K562 (cell line): Measurements from ENCODE around the gene SBK1. TPM values are rescaled to one million over a fixed set of nuclear protein-coding genes. Genes with fewer than 3 reads are reported as not detected.

Source experiments
- ATAC-seq: fragments of 200-7000 bp; cut with Tn5 transposase; 3 replicates; pipeline ENCODE4 v1.9.1; 2020; ENCODE audit warnings: moderate library complexity
- BruUV-seq: library from RNA; stranded (reverse); fragments of 400-500 nt; replicated peaks from 2 replicates; lab custom pipeline; 2021; lab: Mats Ljungman, UMichigan
- CTCF ChIA-PET: fragments of 300-600 bp; formaldehyde crosslinking; extraction: SDS; loops from one replicate; lab custom pipeline; 2021; ENCODE audit warnings: low intra/inter-chr PET ratio; lab: Yijun Ruan, JAX
- POLR2A ChIA-PET: fragments of 300-600, 350-650 bp; sonication (Branson Sonifier 250); formaldehyde crosslinking; extraction: SDS; loops from one replicate; lab custom pipeline; 2021; ENCODE audit warnings: antibody characterized with exemption, inconsistent platforms; lab: Yijun Ruan, JAX
- DNase-seq, 4 experiments: peaks; one replicate each; pipeline versions ENCODE4 v3.0.0 to v3.0.0-alpha.2; 2011 to 2018; ENCODE audit warnings: low spot score in 3 of 4, mixed read lengths in 3 of 4; ENCODE audit errors: extremely low read depth in 1 of 4
- FAIRE-seq: peaks from 2 replicates; lab custom pipeline; 2011; peaks lifted over from hg19 to GRCh38; lab: Jason Lieb, UNC
- H2AFZ ChIP-seq: 2 replicates; pipeline ENCODE4 v1.6.0; 2011; ENCODE audit warnings: low read depth, low read length, control low read depth, inconsistent platforms
- H3K27ac ChIP-seq: fragments of 200-600 bp; 3 replicates; pipeline ENCODE4 v1.8.0; 2011; ENCODE audit warnings: low read depth, mild to moderate bottlenecking, control low read depth, inconsistent platforms, low read length, moderate library complexity, mixed read lengths; ENCODE audit errors: extremely low read depth
- H3K27me3 ChIP-seq, 2 experiments: fragments of 300-600 bp in 1 of 2; 2 replicates in 1 of 2; 3 replicates in 1 of 2; pipeline versions ENCODE4 v1.6.0 to v1.8.0; 2011; ENCODE audit warnings: inconsistent platforms in 2 of 2, low read length in 2 of 2, mild to moderate bottlenecking in 1 of 2, mixed read lengths in 1 of 2, moderate library complexity in 1 of 2; ENCODE audit not compliant: control insufficient read depth in 2 of 2, insufficient read depth in 2 of 2
- H3K36me3 ChIP-seq: fragments of 300-600 bp; 3 replicates; pipeline ENCODE4 v1.8.0; 2011; ENCODE audit warnings: mild to moderate bottlenecking, low read length, inconsistent platforms; ENCODE audit not compliant: control insufficient read depth, insufficient read depth
- H3K4me1 ChIP-seq, 2 experiments: fragments of 200-600 bp in 1 of 2; replicated peaks in 1 of 2; 2 replicates in 1 of 2; 3 replicates in 1 of 2; pipeline versions ENCODE4 v1.5.1 to v1.8.0; 2011; ENCODE audit warnings: inconsistent platforms in 2 of 2, low read length in 2 of 2, mild to moderate bottlenecking in 1 of 2, mixed read lengths in 1 of 2, moderate library complexity in 1 of 2; ENCODE audit not compliant: control insufficient read depth in 2 of 2, insufficient read depth in 2 of 2
- H3K4me2 ChIP-seq: 2 replicates; pipeline ENCODE4 v1.6.1; 2011; ENCODE audit warnings: low read length, control low read depth, inconsistent platforms, mixed read lengths; ENCODE audit not compliant: insufficient read depth
- H3K4me3 ChIP-seq: fragments of 200-600 bp; sonication (generic), shearing (Covaris generic); 2 replicates; pipeline ENCODE4 v1.5.1; 2016; ENCODE audit warnings: control low read depth, inconsistent platforms
- H3K79me2 ChIP-seq: fragments of 200-600 bp; 3 replicates; pipeline ENCODE4 v1.8.0; 2011; ENCODE audit warnings: low read length, inconsistent platforms; ENCODE audit not compliant: control insufficient read depth, insufficient read depth
- H3K9ac ChIP-seq, 2 experiments: 2 replicates each; pipeline versions ENCODE4 v1.6.0 to v1.6.1; 2011; ENCODE audit warnings: low read depth in 2 of 2, low read length in 2 of 2, control low read depth in 1 of 2, inconsistent platforms in 1 of 2, mild to moderate bottlenecking in 1 of 2, mixed read lengths in 1 of 2; ENCODE audit not compliant: insufficient read depth in 1 of 2
- H3K9me1 ChIP-seq: one replicate; pipeline ENCODE4 v1.6.0; 2011; ENCODE audit warnings: inconsistent platforms, mild to moderate bottlenecking, low read length, moderate library complexity; ENCODE audit not compliant: control insufficient read depth, insufficient read depth
- H3K9me3 ChIP-seq: replicated peaks from 2 replicates; pipeline ENCODE4 v1.5.1; 2011; ENCODE audit warnings: low read depth, low read length, inconsistent platforms; ENCODE audit not compliant: control insufficient read depth, insufficient read depth
- H4K20me1 ChIP-seq: replicated peaks from 2 replicates; pipeline ENCODE4 v1.6.1; 2011; ENCODE audit warnings: low read length, inconsistent platforms, mixed read lengths; ENCODE audit not compliant: control insufficient read depth, insufficient read depth
- CEBPB ChIP-seq: fragments of 450-650 bp; IDR thresholded peaks from 2 replicates; pipeline ENCODE4 v1.6.1; 2016; ENCODE audit warnings: missing genetic modification characterization, missing compliant biosample characterization
- CHD4 ChIP-seq: fragments of 200-600 bp; sonication (generic); IDR thresholded peaks from 3 replicates; pipeline ENCODE4 v1.6.1; 2012; ENCODE audit warnings: low read depth, mild to moderate bottlenecking, mixed read lengths, low read length, inconsistent platforms; ENCODE audit not compliant: insufficient read depth, insufficient replicate concordance, poor library complexity, severe bottlenecking
- CTCF ChIP-seq, 3 experiments: IDR thresholded peaks in 2 of 3; conservative IDR thresholded peaks in 1 of 3; 2 replicates each; pipeline ENCODE4 v1.5.1; 2011 to 2012; ENCODE audit warnings: low read length in 3 of 3, mild to moderate bottlenecking in 3 of 3, control low read depth in 2 of 3, improper control_type of control experiment in 1 of 3, inconsistent platforms in 1 of 3, low read depth in 1 of 3, mixed read lengths in 1 of 3, moderate library complexity in 1 of 3; ENCODE audit not compliant: insufficient read depth in 2 of 3
- CTCFL ChIP-seq: IDR thresholded peaks from 2 replicates; pipeline ENCODE4 v1.6.1; 2011; ENCODE audit warnings: borderline replicate concordance, low read depth, mild to moderate bottlenecking, moderate library complexity, low read length; ENCODE audit not compliant: insufficient read depth, poor library complexity, severe bottlenecking
- DEAF1 ChIP-seq: fragments of 450-650 bp; formaldehyde crosslinking; IDR thresholded peaks from 2 replicates; pipeline ENCODE4 v1.4.0; 2020; ENCODE audit warnings: mild to moderate bottlenecking, moderate library complexity
- ETV6 ChIP-seq, 3 experiments: fragments of 150-350 bp in 1 of 3; sonication (generic) in 1 of 3; formaldehyde crosslinking in 1 of 3; IDR thresholded peaks; 2 replicates each; pipeline versions ENCODE4 v1.6.1 to v1.8.0; 2014 to 2022; ENCODE audit warnings: borderline replicate concordance in 2 of 3, low read depth in 2 of 3, antibody characterized with exemption in 1 of 3, low read length in 1 of 3, mild to moderate bottlenecking in 1 of 3, missing genetic modification reagents in 1 of 3
- JUNB ChIP-seq: fragments of 450-650 bp; formaldehyde crosslinking; conservative IDR thresholded peaks from 2 replicates; pipeline ENCODE4 v1.4.0; 2020; ENCODE audit warnings: mild to moderate bottlenecking
- KLF16 ChIP-seq: IDR thresholded peaks from 2 replicates; pipeline ENCODE4 v1.6.1; 2016; ENCODE audit warnings: antibody characterized with exemption
- NFIX ChIP-seq: fragments of 250-450 bp; sonication (Bioruptor Pico); IDR thresholded peaks from 2 replicates; pipeline ENCODE4 v1.4.0; 2020; ENCODE audit warnings: low read depth, mild to moderate bottlenecking, moderate library complexity
- SMC3 ChIP-seq: conservative IDR thresholded peaks from 2 replicates; pipeline ENCODE4 v1.6.1; 2011; ENCODE audit warnings: low read depth, low read length, improper control_type of control experiment; ENCODE audit not compliant: insufficient read depth
- STAG1 ChIP-seq: sonication (generic); formaldehyde crosslinking; IDR thresholded peaks from 2 replicates; pipeline ENCODE4 v1.5.0; 2020; ENCODE audit warnings: missing genetic modification reagents, borderline replicate concordance
- YY1 ChIP-seq, 3 experiments: IDR thresholded peaks; 2 replicates each; pipeline ENCODE4 v1.6.1; 2011; ENCODE audit warnings: low read length in 2 of 3, mild to moderate bottlenecking in 2 of 3, moderate library complexity in 2 of 3, borderline replicate concordance in 1 of 3, control low read depth in 1 of 3, low read depth in 1 of 3; ENCODE audit not compliant: insufficient read depth in 3 of 3, insufficient replicate concordance in 2 of 3, control insufficient read depth in 1 of 3, insufficient read length in 1 of 3; ENCODE audit errors: extremely low read depth in 1 of 3
- ZNF24 ChIP-seq: fragments of 450-650 bp; IDR thresholded peaks from 2 replicates; pipeline ENCODE4 v1.6.1; 2016
- WGBS: fragments of 100-300 bp; shearing (Covaris generic); methylation state at CpG from one replicate; pipeline ENCODE4 v1.1.6; 2016; ENCODE audit warnings: low coverage, mixed read lengths; ENCODE audit not compliant: insufficient coverage; ENCODE audit errors: missing lambda C conversion rate; 5-methylcytosine and 5-hydroxymethylcytosine counted together
- in situ Hi-C: fragments of 300-500 bp; cut with MboI; formaldehyde crosslinking; loops from 4 replicates; pipeline ENCODE4 v1.15.0; 2018; ENCODE audit warnings: inconsistent platforms, mixed read lengths
- intact Hi-C: fragments of 100-400 bp; cut with micrococcal nuclease; formaldehyde crosslinking; loops from 2 replicates; pipeline ENCODE4 v1.14.2; 2022
- polyA plus RNA-seq, 8 experiments: library from polyadenylated mRNA; depleted of rRNA in 4 of 8; stranded (reverse) in 5 of 8; unstranded in 3 of 8; fragments of >200 nt; fragmentation: Nextera tagmentation in 2 of 8; fragmentation: Illumina TruSeq in 1 of 8; extraction: Ambion mirVana in 2 of 8; extraction: Trizol in 1 of 8; gene quantifications; 2 replicates each; pipeline versions ENCODE4 v1.2.1 to v1.2.3, GENCODE V29; 2011 to 2014; ENCODE audit warnings: inconsistent platforms in 1 of 8, missing spikeins in 1 of 8
- total RNA-seq, 7 experiments: library from RNA; depleted of rRNA in 6 of 7; stranded (reverse); fragments of >200 nt in 6 of 7; fragmentation: Illumina TruSeq in 2 of 7; extraction: Trizol in 2 of 7; gene quantifications; 2 replicates each; pipeline versions ENCODE4 v1.2.1 to v1.2.3, GENCODE V29; 2011 to 2021; ENCODE audit warnings: low replicate concordance in 1 of 7

The SBK1 gene
- total and polyA plus RNA-seq, 9 of the 15 experiments (the other 6 are each of a cell fraction or from before 2014, with no cell fraction given): 0.01 to 0.07 (median 0.03) TPM; not detected in 6

- 18% methylated on average over 12 of the region's 12 CpGs for WGBS
- Histone ChIP-seq H3K9me1 (no peaks in the 10 kb centered on the region), H3K9ac (no peak overlapping the region), H3K4me2 (no peak overlapping the region), H3K4me1 (peaks cover 0 to 11% of the 10 kb centered on the region in 2 experiments; a peak in 1 of 5 replicates), H2AFZ (peak overlapping the region; percentile 48; the same call in 1 of the 2 replicates), H3K4me3 (no peak overlapping the region), H3K36me3 (no peaks in the 10 kb centered on the region), H3K9me3 (no peaks in the 10 kb centered on the region), H3K27me3 (no peaks in the 10 kb centered on the region), H3K79me2 (no peaks in the 10 kb centered on the region), H3K27ac (no peak overlapping the region), H4K20me1 (no peaks in the 10 kb centered on the region)
- peak; percentile 88 for ATAC-seq
- no TSS peak for BruUV-seq
- ChIA-PET POLR2A (no interaction called here), CTCF (interaction anchor here (0.7 kb wide), 1 partner anchor 55 kb away, joined by 4 read pairs; no protein-coding TSS in a partner anchor)
- FAIRE-seq: peak; percentile 82
- intact Hi-C loops (no loop called here), in situ Hi-C loops (no loop called here)
- peak; percentile 67 to 81 (median 74) for DNase-seq
- TF ChIP-seq NFIX (CRISPR knock-in tag) (no peak), DEAF1 (CRISPR knock-in tag) (0 out of 2 replicates have a peak, but pooled peaks have one; percentile 17), CHD4 (no peak), CTCF (IDR thresholded peaks at IDR 0.05 in 2 of 3, conservative IDR thresholded peaks at IDR 0.05 in 1 of 3; ENCODE audit: insufficient read depth in 2 of 3, low read depth in 1 of 3, low read length in 3 of 3) (peak; percentile 84 to 93 (median 85)), ZNF24 (peak; percentile 60; the same call in 1 of the 2 replicates), ETV6 (IDR thresholded peaks at IDR 0.05; ENCODE audit: borderline replicate concordance in 1 of 2, low read depth in 2 of 2, low read length in 1 of 2) (no peak), ETV6 (CRISPR knock-in tag; IDR thresholded peaks at IDR 0.05; ENCODE audit: borderline replicate concordance) (no peak), KLF16 (0 out of 2 replicates have a peak, but pooled peaks have one; percentile 32), CTCFL (peak; percentile 72), STAG1 (CRISPR knock-in tag) (peak; percentile 53; the same call in 1 of the 2 replicates), SMC3 (peak; percentile 69), CEBPB (tag) (0 out of 2 replicates have a peak, but pooled peaks have one; percentile 27), JUNB (CRISPR knock-in tag) (no peak), YY1 (IDR thresholded peaks at IDR 0.05; ENCODE audit: borderline replicate concordance in 1 of 3, control insufficient read depth in 1 of 3, extremely low read depth in 1 of 3, insufficient read depth in 3 of 3, insufficient read length in 1 of 3, insufficient replicate concordance in 2 of 3, low read depth in 1 of 3, low read length in 2 of 3) (peak; percentile 44 to 90 (median 80))
These were observed 34.7 kb downstream of the SBK1 start for GRCh38 chr16:28326881-28327610.
